Thyroid gland (tissue), 4 donors: ENCODE data around the gene DISC1. TPM values are rescaled to one million over a fixed set of nuclear protein-coding genes. Genes with fewer than 3 reads are reported as not detected.

Experiments used
- DNase-seq, 2 donors: peaks; one replicate each; pipeline ENCODE4 v3.0.0-alpha.2; 2019
- H3K27ac ChIP-seq, 3 donors: fragments of 200-600 bp; sonication (generic); 1 replicate in 2 of 3; 2 replicates in 1 of 3; pipeline ENCODE4 v1.5.1; 2016 to 2019; ENCODE audit warnings: mild to moderate bottlenecking in 1 of 3, moderate library complexity in 1 of 3
- H3K27me3 ChIP-seq: fragments of 200-600 bp; sonication (generic); one replicate; pipeline ENCODE4 v1.5.1; 2019
- H3K36me3 ChIP-seq, 2 donors: fragments of 200-600 bp; sonication (generic); one replicate each; pipeline ENCODE4 v1.5.1; 2016 to 2019
- H3K4me1 ChIP-seq, 2 donors: fragments of 200-600 bp; sonication (generic); one replicate each; pipeline ENCODE4 v1.5.1; 2017 to 2019
- H3K4me3 ChIP-seq, 3 donors: fragments of 200-600 bp; sonication (generic); replicated peaks in 1 of 3; 1 replicate in 2 of 3; 2 replicates in 1 of 3; pipeline ENCODE4 v1.5.1; 2016; ENCODE audit warnings: mild to moderate bottlenecking in 1 of 3
- H3K9me3 ChIP-seq: fragments of 200-600 bp; sonication (generic); one replicate; pipeline ENCODE4 v1.5.1; 2017
- POLR2A ChIP-seq, 2 donors: fragments of 450-650 bp; IDR thresholded peaks; one replicate each; pipeline ENCODE4 v1.6.1; 2017; ENCODE audit warnings: antibody characterized with exemption in 2 of 2, mild to moderate bottlenecking in 2 of 2, moderate library complexity in 1 of 2
- WGBS, 2 donors: methylation state at CpG; one replicate each; pipeline ENCODE4 v1.1.5; 2017; 5-methylcytosine and 5-hydroxymethylcytosine counted together
- intact Hi-C: fragments of 100-400 bp; cut with DNase I; formaldehyde crosslinking; loops from one replicate; pipeline ENCODE4 v1.15.1; 2023
- total RNA-seq, 4 donors: library from RNA; depleted of rRNA; stranded (reverse); fragments of >200 nt; gene quantifications; one replicate each; pipeline ENCODE4 v1.2.3, GENCODE V29; 2016
- TF ChIP-seq, protein P1 (sequence below), 6 experiments: fragments of 200-600 bp in 3 of 6; fragments of 450-650 bp in 3 of 6; sonication (generic) in 3 of 6; IDR thresholded peaks; one replicate each; pipeline ENCODE4 v1.5.1; 2016 to 2019; ENCODE audit warnings: antibody characterized with exemption in 6 of 6, mild to moderate bottlenecking in 2 of 6, inconsistent platforms in 1 of 6, moderate library complexity in 1 of 6

Gene DISC1
- total RNA-seq, 4 donors from 2014 or later = 6.9 to 17.7 (median 9.8) TPM

DNA sequence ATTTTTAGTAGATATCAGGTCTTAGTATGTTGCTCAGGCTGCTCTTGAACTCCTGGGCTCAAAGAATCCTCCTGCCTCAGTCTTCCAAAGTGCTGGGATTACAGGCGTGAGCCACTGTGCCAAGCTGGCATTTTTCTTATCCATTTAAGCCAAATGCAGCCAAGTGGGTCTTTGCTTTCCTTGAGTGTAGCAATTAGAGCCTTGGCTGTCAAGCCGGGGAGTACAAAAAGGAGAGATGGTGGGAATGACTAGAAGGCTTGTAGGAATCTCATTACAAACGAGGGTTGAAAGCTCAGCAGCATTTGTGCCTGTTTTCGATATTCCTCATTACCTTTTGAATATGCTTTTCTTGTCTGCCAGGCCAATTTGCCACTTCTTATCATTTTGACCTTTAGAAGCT lies 140.9 kb downstream of the DISC1 start:
- Histone ChIP-seq H3K4me3 (no peak overlapping the region), H3K36me3 (no peaks in the 10 kb centered on the region), H3K27me3 (no peaks in the 10 kb centered on the region), H3K4me1 (no peaks in the 10 kb centered on the region), H3K27ac (no peak overlapping the region), H3K9me3 (no peaks in the 10 kb centered on the region)
- DNase-seq = no peak
- WGBS, 2 donors = 91 to 94% methylated on average over 4 of the region's 4 CpGs
- intact Hi-C loops = no loop called here
- TF ChIP-seq, protein P1, sequence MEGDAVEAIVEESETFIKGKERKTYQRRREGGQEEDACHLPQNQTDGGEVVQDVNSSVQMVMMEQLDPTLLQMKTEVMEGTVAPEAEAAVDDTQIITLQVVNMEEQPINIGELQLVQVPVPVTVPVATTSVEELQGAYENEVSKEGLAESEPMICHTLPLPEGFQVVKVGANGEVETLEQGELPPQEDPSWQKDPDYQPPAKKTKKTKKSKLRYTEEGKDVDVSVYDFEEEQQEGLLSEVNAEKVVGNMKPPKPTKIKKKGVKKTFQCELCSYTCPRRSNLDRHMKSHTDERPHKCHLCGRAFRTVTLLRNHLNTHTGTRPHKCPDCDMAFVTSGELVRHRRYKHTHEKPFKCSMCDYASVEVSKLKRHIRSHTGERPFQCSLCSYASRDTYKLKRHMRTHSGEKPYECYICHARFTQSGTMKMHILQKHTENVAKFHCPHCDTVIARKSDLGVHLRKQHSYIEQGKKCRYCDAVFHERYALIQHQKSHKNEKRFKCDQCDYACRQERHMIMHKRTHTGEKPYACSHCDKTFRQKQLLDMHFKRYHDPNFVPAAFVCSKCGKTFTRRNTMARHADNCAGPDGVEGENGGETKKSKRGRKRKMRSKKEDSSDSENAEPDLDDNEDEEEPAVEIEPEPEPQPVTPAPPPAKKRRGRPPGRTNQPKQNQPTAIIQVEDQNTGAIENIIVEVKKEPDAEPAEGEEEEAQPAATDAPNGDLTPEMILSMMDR (IDR thresholded peaks at IDR 0.05) = no peak
- TF ChIP-seq POLR2A (IDR thresholded peaks at IDR 0.05) = no peak

- 69 to 84% methylated on average over 1 of the region's 1 CpG for whole genome bisulfite sequencing, 2 donors
- intact Hi-C loops = no loop called here
- Histone ChIP-seq H3K27me3 (no peaks in the 10 kb centered on the region), H3K9me3 (no peaks in the 10 kb centered on the region), H3K36me3 (no peaks in the 10 kb centered on the region), H3K27ac (no peak overlapping the region), H3K4me1 (no peaks in the 10 kb centered on the region), H3K4me3 (no peak overlapping the region)
- no peak for DNase-seq
- TF ChIP-seq, protein P1 (IDR thresholded peaks at IDR 0.05) = no peak
- TF ChIP-seq POLR2A (IDR thresholded peaks at IDR 0.05) = no peak
These were observed 141.8 kb downstream of the DISC1 start for GRCh38 chr1:231768416-231768815.

- Histone ChIP-seq H3K27me3 (no peaks in the 10 kb centered on the region), H3K4me1 (no peaks in the 10 kb centered on the region), H3K27ac (no peak overlapping the region), H3K4me3 (no peak overlapping the region), H3K9me3 (no peaks in the 10 kb centered on the region), H3K36me3 (no peaks in the 10 kb centered on the region)
- no peak for TF ChIP-seq POLR2A (IDR thresholded peaks at IDR 0.05)
- TF ChIP-seq, protein P1 (IDR thresholded peaks at IDR 0.05) = no peak
- 86% methylated on average over 8 of the region's 8 CpGs for WGBS, 2 donors
- intact Hi-C loops = no loop called here
- no peak for DNase-seq
These were observed 144.1 kb downstream of the DISC1 start for GRCh38 chr1:231770506-231771175.

- Histone ChIP-seq H3K4me3 (no peak overlapping the region), H3K4me1 (peaks cover 6 to 20% of the 10 kb centered on the region in 2 donors), H3K27ac (no peak overlapping the region), H3K36me3 (no peaks in the 10 kb centered on the region), H3K9me3 (no peaks in the 10 kb centered on the region), H3K27me3 (no peaks in the 10 kb centered on the region)
- intact Hi-C loops = no loop called here
- WGBS, 2 donors = 93 to 98% methylated on average over 4 of the region's 4 CpGs
- DNase-seq = no peak
- TF ChIP-seq POLR2A (IDR thresholded peaks at IDR 0.05) = no peak
- TF ChIP-seq, protein P1 (IDR thresholded peaks at IDR 0.05) = no peak
These were observed 148.2 kb downstream of the DISC1 start for GRCh38 chr1:231774719-231775335.

DNA sequence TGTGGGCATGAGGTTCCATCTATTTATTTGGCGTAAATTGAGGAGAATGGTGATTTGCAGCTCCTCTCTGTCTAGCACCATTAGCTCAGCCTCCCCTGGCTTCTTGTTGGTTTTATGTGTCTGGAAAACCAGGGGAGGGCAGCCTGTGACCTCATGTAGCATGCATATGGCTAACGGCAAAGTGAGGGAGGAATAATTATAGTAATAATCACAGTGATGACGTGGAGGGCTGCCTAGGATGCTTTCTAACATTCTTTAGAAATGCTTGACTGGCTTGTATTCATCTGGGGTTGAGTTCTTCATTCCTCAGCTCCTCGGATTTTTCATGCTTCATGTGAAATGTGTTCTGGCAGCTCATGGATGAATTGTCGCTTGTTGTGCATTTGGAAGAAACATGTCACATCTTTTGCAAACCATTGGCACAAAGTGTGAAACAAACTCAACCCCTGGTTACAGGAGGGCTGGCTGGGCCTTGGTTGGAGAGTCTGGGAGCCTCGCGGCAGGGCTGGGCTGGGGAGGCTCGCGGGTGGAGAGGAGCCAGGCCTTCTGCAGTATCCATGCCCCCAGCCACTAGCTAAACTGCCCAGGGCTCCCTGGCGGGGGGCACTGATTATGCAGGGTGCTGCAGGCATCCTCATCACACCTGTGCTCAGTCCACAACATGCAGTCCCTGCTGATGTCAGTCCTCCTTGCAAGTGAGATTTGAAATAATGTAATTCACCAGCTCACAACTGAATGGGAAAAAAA lies 149.6 kb downstream of the DISC1 start:
- no peak for TF ChIP-seq POLR2A (IDR thresholded peaks at IDR 0.05)
- TF ChIP-seq, protein P1 (IDR thresholded peaks at IDR 0.05) = no peak
- 67 to 76% methylated on average over 10 of the region's 10 CpGs for WGBS, 2 donors
- intact Hi-C loops = no loop called here
- no peaks in the 10 kb centered on the region for H3K9me3 ChIP-seq
- no peak overlapping the region for H3K27ac ChIP-seq
- DNase-seq = no peak
- no peaks in the 10 kb centered on the region for H3K27me3 ChIP-seq
- H3K4me3 ChIP-seq = no peak overlapping the region
- peaks cover 6 to 20% of the 10 kb centered on the region in 2 donors for H3K4me1 ChIP-seq
- no peaks in the 10 kb centered on the region for H3K36me3 ChIP-seq
